ENCODE data around the gene C12orf42.

C12orf42 gene

GRCh38 chr12:103495469-103496456, at the start of gene C12orf42:
TSS of gene C12orf42 (minus strand) at chr12:103495968. CDS start at chr12:103478426, 17,542 bp downstream.
- DNase-seq (ENCODE audit: low read depth in 3 of 3), result peak in 2 of 3 experiments; percentile 18 to 47

- no peak for DNase-seq (ENCODE audit: low read depth in 3 of 3)
Observed at GRCh38 chr12:103542078-103542477, 46.3 kb upstream of the C12orf42 start.

DNA sequence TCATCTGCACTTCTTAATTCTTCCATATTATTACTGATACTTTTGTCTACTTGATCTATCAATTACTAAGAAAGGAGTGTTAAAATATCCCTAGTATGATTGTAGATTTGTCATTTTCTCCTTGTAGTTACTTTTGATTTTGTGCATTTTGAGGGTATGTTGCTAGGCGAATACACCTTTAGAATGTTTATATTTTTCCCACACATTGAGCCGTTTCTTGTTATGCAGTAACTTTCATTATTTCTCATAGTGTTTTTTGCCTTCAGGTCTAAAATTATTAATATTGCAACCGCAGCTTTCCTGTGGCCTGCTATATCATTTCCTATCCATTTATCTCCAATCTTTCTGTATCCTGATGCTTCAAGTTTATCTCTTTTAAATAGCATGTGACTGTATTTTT, 44.6 kb upstream of the C12orf42 start:
- DNase-seq (ENCODE audit: low read depth in 3 of 3), result no peak

DNA sequence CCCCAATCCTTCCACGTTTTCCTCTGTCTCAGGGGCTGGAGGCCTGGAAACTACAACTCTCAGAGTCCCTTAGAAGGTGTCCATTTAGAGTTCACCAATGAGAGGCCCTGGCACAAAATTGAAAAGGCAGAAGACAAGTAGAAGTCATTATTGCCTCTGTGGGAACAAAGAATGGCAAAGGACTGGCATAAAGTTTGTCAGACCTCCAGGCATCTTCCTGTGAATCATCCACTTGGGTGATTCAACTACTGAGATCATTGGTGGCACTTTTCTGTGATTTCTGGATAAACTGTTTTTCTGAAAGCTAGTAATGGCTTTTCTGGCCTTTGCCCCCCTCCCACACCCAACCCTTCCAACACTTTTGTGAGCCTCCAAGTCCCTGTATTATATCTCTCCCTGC, 42.6 kb upstream of the C12orf42 start:
- no peak for DNase-seq (ENCODE audit: low read depth in 3 of 3)

DNA sequence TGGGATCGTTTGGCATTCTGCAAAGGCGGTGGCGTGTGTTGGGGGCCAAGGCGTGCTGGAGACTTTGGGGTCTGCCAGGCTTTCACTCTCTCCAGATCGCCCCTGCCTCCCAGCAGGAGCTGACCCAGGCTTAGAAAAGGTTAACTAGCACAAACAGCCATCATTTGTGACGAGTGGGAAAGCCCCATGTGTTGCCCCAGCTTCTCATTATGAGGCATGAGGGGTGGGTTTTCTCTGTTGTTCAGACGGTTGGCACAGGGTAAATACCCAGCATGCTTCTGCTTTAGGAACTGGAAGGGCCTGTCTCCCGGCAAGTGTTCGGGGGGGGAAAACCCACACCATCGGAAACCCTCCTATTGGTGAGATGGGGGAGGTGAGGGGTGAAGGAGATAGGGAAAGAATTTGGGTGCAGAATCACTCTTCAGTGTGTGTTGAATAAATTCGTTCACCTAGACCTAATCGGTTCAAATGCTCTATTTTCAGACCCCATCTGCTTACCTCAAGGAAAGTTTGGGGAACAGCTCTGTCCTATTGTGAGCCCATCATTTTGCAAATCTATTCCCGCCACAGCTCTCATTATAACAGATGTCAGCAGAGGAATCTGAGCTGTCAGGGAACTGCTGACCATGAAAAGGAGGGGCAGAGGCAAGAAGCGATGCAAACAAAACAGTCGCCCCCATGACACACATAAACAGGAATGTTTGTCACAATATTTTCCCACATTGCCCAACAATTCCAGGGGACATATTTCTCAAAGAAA, 34.7 kb upstream of the C12orf42 start:
- DNase-seq (ENCODE audit: low read depth in 3 of 3), result peak in 1 of 3 experiments; percentile 1

- no peak for DNase-seq (ENCODE audit: low read depth in 3 of 3)
Observed at GRCh38 chr12:103529306-103529705, 33.5 kb upstream of the C12orf42 start.

GRCh38 chr12:103524238-103524875, 28.6 kb upstream of the C12orf42 start:
- no peak for DNase-seq (ENCODE audit: low read depth in 3 of 3)

DNA sequence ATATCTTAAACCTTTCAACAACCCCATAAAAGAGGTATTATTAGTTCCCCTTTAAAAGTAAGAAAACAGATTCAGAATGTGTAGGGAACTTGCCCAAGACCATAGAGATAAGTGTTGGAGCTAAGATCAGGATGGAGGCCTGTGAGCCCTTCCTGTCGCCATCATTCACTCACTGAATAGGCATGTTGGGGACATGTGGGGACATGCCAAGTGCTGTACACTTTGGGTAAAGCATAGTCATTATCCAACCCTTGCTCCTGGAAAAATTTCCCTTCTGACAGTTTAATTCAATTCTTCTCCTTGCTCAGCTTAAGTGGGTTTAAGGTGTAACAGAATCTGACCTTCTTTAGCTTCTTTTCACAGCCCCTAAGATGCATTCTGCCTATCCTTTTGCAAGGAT, 28.0 kb upstream of the C12orf42 start:
- DNase-seq (ENCODE audit: low read depth in 3 of 3), result no peak

DNA sequence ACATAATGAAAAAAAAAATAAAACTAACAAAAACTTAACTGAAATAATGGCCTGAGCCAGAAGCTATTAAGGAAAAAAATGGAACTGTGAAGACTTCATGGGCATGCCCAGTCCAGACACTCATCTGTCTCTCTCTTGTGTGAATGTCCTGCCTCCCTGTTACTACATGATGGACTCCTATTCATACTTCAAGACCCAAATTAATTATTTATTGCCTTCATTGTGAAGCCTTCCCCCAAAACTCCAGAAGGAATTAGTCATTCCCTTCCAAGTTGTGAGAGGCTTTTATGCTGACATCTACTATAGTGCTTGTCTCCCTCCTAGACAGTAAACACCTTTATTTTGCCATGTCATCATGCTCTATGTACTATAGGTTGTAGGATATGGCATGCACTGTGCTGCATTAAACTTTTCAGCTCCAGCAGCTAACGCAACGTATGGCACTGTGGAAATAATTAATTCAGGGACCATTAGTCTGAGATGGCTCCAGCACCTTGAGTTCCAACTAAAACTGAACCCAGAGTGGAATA, 25.0 kb upstream of the C12orf42 start:
- no peak for DNase-seq (ENCODE audit: low read depth in 3 of 3)

DNA sequence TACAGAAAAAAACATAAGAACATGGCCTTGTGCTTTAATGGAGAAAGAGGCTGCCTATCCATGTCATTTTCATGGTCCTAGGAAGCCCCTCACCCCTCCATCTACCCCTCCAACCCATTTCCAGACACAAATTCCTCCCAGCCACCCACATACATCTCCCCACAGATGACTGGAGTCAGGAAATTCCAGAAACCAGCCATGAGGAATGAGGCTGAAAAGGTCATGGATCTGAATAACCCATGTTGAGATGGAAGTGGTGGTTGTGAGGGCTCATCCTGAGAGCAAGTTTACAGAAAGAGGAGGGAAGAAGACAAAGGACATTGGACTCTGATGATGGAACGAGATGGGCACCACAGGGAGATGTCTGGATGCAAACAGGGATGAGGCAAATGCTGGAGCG, 23.9 kb upstream of the C12orf42 start:
- no peak for DNase-seq (ENCODE audit: low read depth in 3 of 3)

GRCh38 chr12:103518899-103519298, 23.1 kb upstream of the C12orf42 start:
- DNase-seq (ENCODE audit: low read depth in 3 of 3), result no peak

DNA sequence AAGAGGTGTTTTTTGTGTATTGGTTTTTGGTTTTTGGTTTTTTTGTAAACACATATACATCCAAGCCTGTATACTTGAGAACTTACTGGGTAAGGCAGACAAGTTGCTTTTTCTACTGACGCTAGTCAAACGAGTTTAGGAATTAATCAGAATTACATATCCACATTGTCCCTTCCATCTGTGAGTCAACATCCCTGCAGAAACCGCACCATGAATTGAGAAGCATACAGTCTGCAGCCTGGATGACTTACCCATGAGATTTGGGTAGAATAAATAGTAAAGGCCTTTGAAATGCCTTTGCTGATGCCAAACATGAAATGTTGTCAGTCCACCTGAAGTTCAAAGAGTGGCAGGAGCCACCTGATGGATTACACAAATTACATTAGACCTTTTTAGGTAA, 21.4 kb upstream of the C12orf42 start:
- no peak for DNase-seq (ENCODE audit: low read depth in 3 of 3)

GRCh38 chr12:103515341-103515740, 19.6 kb upstream of the C12orf42 start:
- DNase-seq (ENCODE audit: low read depth in 3 of 3), result no peak

- no peak for DNase-seq (ENCODE audit: low read depth in 3 of 3)
Observed at GRCh38 chr12:103513875-103514274, 18.1 kb upstream of the C12orf42 start.

- peak; percentile 28 to 68 (median 29) for DNase-seq (ENCODE audit: low read depth in 3 of 3)
Observed at GRCh38 chr12:103505371-103506236, 9.8 kb upstream of the C12orf42 start.

DNA sequence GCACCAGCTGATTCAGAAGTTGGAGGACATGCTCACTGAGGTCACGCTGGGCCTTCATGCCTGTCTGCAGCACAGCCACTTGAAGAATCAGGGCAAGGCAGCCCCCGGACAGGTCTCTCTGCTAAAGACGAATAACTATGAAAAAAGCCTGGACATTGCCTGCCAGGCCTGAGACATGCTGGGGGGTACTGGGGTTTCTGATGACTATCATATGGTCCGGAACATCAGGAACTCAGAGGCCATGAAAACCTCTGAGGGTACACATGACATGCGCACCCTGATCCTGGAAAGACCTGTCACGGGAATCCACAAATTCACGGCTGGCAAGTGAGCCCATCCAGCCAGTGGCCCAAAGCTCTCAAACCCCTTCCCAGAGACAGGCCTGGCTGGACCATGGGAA, 8.8 kb upstream of the C12orf42 start:
- DNase-seq (ENCODE audit: low read depth in 3 of 3), result no peak

GRCh38 chr12:103503546-103504480, 8.0 kb upstream of the C12orf42 start:
- DNase-seq (ENCODE audit: low read depth in 3 of 3), result peak in 2 of 3 experiments; percentile 18 to 45

GRCh38 chr12:103501447-103501846, 5.7 kb upstream of the C12orf42 start:
- no peak for DNase-seq (ENCODE audit: low read depth in 3 of 3)

DNA sequence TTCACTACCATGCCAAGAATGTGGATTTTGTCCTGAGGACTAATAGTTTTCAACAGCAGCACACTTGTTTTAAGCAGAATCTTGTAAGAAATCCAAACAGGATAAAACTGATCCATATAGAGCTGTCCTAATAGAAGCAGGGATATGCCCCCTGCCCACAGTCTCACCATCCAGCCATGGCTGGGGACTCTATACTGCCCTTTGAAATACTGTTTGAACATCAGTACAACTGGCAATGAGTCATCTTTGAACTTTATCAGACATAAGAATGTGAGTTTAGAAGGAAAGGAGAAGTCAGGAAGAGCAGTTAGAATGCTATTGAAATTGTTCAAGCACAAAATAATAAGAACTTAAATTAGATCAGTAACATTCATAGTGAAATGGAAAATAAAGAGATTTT, 3.8 kb upstream of the C12orf42 start:
- no peak for DNase-seq (ENCODE audit: low read depth in 3 of 3)

- no peak for DNase-seq (ENCODE audit: low read depth in 3 of 3)
Observed at GRCh38 chr12:103498990-103499389, 3.2 kb upstream of the C12orf42 start.
